GM10266 (cell line): ENCODE data around the gene CA7.

Source experiments
- DNase-seq: peaks from one replicate; pipeline ENCODE4 v3.0.0; 2012; ENCODE audit errors: extremely low spot score
- TF ChIP-seq, protein P1 (sequence below): IDR thresholded peaks from 2 replicates; pipeline ENCODE4 v1.5.1; 2012; ENCODE audit warnings: mild to moderate bottlenecking, low read depth; ENCODE audit not compliant: control insufficient read depth, insufficient read depth; ENCODE audit errors: missing control alignments

The CA7 gene

GRCh38 chr16:66872559-66872942, 28.3 kb downstream of the CA7 start:
- no peak for DNase-seq
- TF ChIP-seq, protein P1, sequence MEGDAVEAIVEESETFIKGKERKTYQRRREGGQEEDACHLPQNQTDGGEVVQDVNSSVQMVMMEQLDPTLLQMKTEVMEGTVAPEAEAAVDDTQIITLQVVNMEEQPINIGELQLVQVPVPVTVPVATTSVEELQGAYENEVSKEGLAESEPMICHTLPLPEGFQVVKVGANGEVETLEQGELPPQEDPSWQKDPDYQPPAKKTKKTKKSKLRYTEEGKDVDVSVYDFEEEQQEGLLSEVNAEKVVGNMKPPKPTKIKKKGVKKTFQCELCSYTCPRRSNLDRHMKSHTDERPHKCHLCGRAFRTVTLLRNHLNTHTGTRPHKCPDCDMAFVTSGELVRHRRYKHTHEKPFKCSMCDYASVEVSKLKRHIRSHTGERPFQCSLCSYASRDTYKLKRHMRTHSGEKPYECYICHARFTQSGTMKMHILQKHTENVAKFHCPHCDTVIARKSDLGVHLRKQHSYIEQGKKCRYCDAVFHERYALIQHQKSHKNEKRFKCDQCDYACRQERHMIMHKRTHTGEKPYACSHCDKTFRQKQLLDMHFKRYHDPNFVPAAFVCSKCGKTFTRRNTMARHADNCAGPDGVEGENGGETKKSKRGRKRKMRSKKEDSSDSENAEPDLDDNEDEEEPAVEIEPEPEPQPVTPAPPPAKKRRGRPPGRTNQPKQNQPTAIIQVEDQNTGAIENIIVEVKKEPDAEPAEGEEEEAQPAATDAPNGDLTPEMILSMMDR: no peak

DNA sequence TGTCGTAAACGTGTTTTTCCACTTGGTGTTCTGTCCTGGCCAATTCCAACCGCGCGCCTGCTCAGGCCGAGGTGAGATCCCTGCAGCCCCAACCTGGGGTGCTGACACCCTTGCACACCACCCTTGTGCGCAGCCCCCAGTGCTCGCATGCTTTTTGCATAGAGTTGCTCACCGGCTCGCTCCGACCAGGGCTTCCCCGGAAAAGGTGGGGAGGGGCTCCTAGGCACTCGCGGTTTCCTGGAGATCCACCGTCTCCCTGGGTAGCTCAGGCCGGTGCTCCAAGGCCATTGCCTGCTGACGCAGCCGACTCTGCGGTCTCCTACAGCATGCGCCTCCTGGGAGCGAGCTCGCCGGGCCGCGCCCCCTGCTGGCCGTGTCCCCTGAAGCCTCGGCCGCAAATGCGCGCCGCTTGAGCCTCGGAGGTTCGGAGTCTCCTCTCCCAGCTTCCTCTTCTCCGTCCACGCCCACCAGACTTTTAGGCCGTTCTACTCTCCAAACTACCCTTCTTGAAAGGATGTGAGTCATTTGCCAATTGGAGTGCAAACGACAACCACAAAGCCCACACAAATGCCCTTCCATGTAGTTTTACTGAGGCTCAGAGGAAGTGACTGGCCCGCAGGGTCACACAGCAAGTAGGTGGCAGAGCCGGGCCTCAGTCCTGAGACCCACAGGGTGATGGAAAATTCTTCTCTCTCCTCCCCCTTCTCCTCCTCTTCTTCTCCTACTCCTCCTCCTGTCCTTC, 28.9 kb downstream of the CA7 start:
- peak; percentile 79 for DNase-seq
- TF ChIP-seq, protein P1: peak; percentile 95

DNA sequence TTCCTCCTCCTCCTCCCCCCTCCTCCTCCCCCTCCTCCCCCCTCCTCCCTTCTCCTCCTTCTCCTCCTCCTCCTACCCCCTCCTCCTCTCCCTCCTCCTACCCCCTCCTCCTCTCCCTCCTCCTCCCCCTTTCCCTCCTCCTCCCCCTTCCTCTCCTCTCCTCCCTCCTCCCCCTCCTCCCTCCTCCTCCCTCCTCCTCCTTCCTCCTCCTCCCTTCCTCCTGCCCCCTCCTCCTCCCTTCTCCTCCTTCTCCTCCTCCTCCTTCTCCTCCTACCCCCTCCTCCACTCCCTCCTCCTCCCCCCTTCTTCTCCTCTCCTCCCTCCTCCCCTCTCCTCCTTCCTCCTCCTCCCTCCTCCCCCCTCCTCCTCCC, 29.5 kb downstream of the CA7 start:
- DNase-seq: no peak
- TF ChIP-seq, protein P1: no peak

DNA sequence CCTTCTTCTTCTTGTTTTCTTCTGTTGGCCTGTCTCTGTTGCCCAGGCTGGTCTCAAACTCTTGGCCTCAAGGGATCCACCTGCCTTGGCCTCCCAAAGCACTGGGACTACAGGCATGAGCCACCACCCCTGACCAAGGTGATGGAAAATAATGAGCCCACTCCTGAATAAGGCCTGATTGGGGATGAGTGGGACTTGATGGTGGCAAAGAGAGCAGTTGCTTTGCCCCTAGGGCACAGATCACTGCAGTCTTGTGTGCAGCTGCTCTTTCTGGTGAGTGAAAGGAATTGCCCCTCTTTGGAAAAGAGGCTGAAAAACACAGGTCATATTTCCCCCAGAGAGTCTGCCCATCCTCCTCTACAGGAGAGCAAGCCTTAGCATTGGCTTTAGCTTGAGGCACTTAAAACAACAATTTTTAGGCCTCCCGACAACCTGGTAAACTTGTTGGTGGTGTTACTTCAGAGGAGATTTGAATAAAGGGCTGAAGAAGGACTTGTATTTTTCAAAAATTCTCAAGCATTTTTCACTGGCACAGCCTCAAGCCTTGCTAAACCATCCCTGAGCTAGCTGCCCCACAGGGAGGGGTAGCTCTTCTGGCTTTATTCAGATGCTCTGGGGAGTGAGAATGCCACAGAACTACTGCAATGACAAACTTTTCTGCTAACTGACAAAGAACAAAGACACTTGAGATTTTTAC, 30.0 kb downstream of the CA7 start:
- DNase-seq: no peak
- TF ChIP-seq, protein P1: no peak

- TF ChIP-seq, protein P1: no peak
- peak; percentile 38 for DNase-seq
These were observed 33.9 kb downstream of the CA7 start for GRCh38 chr16:66878067-66878466.

DNA sequence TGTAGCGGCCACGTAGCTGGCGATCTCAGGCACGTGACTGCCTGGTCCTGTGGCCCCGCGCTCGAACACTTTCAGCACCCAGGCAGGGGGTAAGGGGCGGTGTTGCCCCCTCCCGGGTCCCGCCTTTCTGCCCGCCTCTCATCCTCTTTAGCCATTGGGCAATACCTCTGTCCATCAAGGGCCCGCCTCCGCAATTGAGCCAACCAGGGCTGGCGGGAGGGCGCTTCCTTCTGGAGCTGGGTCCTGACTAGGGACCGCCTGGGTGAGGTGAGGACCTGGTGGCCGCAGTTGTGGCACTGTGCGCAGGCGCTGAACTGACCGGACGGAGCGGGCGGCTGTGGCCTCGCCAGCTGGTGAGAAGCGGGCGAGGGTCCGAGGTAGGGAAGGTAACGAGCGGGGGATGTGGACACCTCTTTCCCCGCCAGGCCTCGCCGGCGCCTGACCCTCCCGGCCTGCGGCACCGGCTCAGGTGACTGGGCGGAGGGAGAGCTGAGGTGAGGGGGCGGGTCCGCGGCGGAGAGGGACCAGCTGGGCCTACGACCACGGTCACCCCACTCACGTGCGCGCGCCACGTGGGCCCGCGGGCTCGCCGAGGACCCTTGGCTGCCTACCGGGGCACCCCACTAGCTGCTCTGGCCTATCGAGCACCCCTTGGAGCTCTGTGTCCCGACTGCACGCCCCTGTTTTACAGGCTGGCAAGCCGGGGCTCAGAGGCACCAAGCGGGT, 36.2 kb downstream of the CA7 start, which contains the start of gene PDP2:
Gene PDP2, plus strand, starts transcription at position 228 of the 726 bp plus-strand sequence. CDS start 3,770 bp downstream, outside the sequence.
- TF ChIP-seq, protein P1: no peak
- DNase-seq: peak; percentile 94
